Measurements from ENCODE around the gene ITGA2B. TPM values are rescaled to one million over a fixed set of nuclear protein-coding genes. Genes with fewer than 3 reads are reported as not detected.
A peak's percentile ranks its signal among the peaks of the same experiment; 100 is the strongest.

ITGA2B gene
- total RNA-seq, 2 donors from 2014 or later, result 1.0 to 2.6 TPM

DNA sequence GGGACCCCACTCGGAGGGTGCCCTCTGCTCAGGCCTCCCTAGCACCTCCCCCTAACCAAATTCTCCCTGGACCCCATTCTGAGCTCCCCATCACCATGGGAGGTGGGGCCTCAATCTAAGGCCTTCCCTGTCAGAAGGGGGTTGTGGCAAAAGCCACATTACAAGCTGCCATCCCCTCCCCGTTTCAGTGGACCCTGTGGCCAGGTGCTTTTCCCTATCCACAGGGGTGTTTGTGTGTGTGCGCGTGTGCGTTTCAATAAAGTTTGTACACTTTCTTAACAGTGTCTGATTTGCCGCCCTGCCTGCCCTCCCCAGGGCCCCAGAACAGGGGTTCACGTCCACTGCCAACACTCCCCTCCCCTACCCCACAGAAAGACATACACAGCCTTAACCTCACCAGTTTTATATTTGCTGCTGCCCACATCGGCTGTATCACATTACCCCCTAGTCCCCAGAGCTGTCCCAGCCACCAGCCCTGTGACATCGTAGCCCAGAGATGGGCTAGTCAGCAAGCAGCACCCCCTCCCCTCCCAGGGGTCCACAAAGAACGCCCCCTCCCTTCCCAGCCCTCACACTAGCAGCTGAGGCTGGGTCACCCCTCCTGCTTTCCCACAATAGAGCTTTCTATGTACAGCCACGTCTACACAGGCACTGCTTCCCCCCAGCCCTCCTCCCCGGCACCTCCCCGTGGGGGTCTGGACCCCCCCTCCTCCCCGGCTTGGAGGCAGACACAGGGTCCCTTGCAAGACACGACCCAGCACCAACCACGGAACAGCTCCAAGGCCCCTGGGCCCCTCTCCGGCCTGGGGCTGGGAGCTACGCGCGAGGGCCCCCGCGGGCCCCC is 36.4 kb downstream of the ITGA2B start:
- Histone ChIP-seq H3K36me3 (peaks cover 32% of the 10 kb centered on the region), H3K4me3 (peak overlapping the region; percentile 31 to 52)

DNA sequence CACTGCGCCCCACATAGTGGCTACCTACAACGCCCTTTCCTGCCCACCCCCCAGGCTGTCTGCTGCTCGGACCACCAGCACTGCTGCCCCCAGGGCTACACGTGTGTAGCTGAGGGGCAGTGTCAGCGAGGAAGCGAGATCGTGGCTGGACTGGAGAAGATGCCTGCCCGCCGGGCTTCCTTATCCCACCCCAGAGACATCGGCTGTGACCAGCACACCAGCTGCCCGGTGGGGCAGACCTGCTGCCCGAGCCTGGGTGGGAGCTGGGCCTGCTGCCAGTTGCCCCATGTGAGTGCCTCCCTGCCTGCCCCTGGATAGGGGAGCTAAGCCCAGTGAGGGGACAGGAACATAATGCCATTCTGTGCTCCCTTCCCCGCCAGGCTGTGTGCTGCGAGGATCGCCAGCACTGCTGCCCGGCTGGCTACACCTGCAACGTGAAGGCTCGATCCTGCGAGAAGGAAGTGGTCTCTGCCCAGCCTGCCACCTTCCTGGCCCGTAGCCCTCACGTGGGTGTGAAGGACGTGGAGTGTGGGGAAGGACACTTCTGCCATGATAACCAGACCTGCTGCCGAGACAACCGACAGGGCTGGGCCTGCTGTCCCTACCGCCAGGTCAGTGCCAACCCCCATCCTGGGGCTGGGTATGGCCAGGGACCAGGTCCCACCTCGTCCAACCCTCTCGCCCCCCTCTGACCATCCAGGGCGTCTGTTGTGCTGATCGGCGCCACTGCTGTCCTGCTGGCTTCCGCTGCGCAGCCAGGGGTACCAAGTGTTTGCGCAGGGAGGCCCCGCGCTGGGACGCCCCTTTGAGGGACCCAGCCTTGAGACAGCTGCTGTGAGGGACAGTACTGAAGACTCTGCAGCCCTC is 37.3 kb downstream of the ITGA2B start:
- no peak for DNase-seq (ENCODE audit: low spot score)
- Histone ChIP-seq H3K4me1 (no peaks in the 10 kb centered on the region), H3K36me3 (peaks cover 32% of the 10 kb centered on the region), H3K4me3 (no peak overlapping the region), H3K27me3 (no peaks in the 10 kb centered on the region), H3K27ac (no peak overlapping the region), H3K9me3 (no peaks in the 10 kb centered on the region)
- TF ChIP-seq, protein P1, sequence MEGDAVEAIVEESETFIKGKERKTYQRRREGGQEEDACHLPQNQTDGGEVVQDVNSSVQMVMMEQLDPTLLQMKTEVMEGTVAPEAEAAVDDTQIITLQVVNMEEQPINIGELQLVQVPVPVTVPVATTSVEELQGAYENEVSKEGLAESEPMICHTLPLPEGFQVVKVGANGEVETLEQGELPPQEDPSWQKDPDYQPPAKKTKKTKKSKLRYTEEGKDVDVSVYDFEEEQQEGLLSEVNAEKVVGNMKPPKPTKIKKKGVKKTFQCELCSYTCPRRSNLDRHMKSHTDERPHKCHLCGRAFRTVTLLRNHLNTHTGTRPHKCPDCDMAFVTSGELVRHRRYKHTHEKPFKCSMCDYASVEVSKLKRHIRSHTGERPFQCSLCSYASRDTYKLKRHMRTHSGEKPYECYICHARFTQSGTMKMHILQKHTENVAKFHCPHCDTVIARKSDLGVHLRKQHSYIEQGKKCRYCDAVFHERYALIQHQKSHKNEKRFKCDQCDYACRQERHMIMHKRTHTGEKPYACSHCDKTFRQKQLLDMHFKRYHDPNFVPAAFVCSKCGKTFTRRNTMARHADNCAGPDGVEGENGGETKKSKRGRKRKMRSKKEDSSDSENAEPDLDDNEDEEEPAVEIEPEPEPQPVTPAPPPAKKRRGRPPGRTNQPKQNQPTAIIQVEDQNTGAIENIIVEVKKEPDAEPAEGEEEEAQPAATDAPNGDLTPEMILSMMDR (IDR thresholded peaks at IDR 0.05), result no peak

More for the DNA sequence above, 36.4 kb downstream of the ITGA2B start:
- Histone ChIP-seq H3K4me1 (no peaks in the 10 kb centered on the region), H3K27me3 (no peaks in the 10 kb centered on the region), H3K27ac (peak overlapping the region in 1 of 2 donors; percentile 56), H3K9me3 (no peaks in the 10 kb centered on the region)
- TF ChIP-seq, protein P1 (IDR thresholded peaks at IDR 0.05), result no peak
- DNase-seq (ENCODE audit: low spot score), result no peak

DNA sequence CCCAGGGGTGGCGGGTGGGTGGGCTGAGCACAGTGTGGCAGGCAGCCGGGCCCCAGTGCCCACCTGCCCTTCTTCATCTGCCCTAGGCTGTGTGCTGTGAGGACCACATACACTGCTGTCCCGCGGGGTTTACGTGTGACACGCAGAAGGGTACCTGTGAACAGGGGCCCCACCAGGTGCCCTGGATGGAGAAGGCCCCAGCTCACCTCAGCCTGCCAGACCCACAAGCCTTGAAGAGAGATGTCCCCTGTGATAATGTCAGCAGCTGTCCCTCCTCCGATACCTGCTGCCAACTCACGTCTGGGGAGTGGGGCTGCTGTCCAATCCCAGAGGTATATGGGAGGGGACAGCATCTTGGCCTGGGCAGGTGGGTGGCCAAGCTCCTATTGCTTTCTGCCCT is 38.0 kb downstream of the ITGA2B start:
- DNase-seq (ENCODE audit: low spot score), result no peak

DNA sequence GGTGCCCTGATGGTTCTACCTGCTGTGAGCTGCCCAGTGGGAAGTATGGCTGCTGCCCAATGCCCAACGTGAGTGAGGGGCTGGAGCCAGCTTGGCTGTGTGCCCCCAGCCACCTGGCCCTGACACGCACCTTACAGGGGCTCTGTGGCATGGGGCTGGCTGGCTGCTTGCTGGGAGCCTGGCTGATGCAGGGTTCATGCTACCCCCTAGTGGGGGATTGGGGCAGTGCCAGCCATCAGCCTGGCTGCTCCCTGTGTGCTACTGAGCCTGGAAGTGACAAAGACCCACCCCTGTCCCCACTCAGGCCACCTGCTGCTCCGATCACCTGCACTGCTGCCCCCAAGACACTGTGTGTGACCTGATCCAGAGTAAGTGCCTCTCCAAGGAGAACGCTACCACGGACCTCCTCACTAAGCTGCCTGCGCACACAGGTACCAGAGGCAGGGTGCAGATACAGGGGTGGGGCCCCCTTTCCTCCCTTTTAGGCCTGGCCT is 38.7 kb downstream of the ITGA2B start:
- Histone ChIP-seq H3K27me3 (no peaks in the 10 kb centered on the region), H3K9me3 (no peaks in the 10 kb centered on the region), H3K36me3 (peaks cover 32% of the 10 kb centered on the region), H3K4me1 (peaks cover 0 to 7% of the 10 kb centered on the region in 2 donors), H3K4me3 (no peak overlapping the region), H3K27ac (no peak overlapping the region)
- no peak for DNase-seq (ENCODE audit: low spot score)
- TF ChIP-seq, protein P1 (IDR thresholded peaks at IDR 0.05), result peak; percentile 63 to 80

More for the DNA sequence above, 38.0 kb downstream of the ITGA2B start:
- Histone ChIP-seq H3K36me3 (peaks cover 32% of the 10 kb centered on the region), H3K27me3 (no peaks in the 10 kb centered on the region), H3K27ac (no peak overlapping the region), H3K4me1 (peaks cover 0 to under 1% of the 10 kb centered on the region in 2 donors), H3K9me3 (no peaks in the 10 kb centered on the region), H3K4me3 (no peak overlapping the region)
- TF ChIP-seq, protein P1 (IDR thresholded peaks at IDR 0.05), result no peak

DNA sequence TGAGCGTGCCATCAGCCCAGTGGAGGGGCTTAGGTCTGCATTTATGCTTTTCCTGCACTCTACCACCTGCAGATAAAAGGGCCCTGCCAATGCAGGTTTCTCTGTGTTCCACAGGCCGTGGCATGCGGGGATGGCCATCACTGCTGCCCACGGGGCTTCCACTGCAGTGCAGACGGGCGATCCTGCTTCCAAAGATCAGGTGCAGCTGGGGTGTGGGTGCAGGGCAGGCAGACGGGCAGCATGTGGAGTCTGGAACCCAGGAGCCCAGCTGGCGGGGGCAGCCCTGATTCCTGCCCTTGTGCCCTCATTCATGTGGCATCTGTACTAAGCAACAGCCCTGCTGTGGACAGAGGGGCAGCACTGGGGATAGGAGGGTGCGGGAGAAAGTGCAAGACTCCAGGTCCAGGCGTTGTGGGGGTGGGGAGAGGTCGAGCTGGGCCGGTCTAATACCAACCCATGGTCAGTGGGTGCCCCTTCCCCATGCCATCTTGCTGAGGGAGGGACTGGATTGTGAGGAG is 39.8 kb downstream of the ITGA2B start:
- peaks cover 32% of the 10 kb centered on the region for H3K36me3 ChIP-seq

More for the DNA sequence above, 39.8 kb downstream of the ITGA2B start:
- no peaks in the 10 kb centered on the region for H3K9me3 ChIP-seq
- TF ChIP-seq, protein P1 (IDR thresholded peaks at IDR 0.05), result no peak
- DNase-seq (ENCODE audit: low spot score), result no peak
- peaks cover 0 to 13% of the 10 kb centered on the region in 2 donors for H3K4me1 ChIP-seq
- H3K27ac ChIP-seq, result no peak overlapping the region
- no peak overlapping the region for H3K4me3 ChIP-seq
- no peaks in the 10 kb centered on the region for H3K27me3 ChIP-seq

All from right atrium auricular region (tissue), 2 donors.